ENCODE results near the gene S100A16. TPM values are rescaled to one million over a fixed set of nuclear protein-coding genes. Genes with fewer than 3 reads are reported as not detected.
A peak's percentile ranks its signal among the peaks of the same experiment; 100 is the strongest.

Gene S100A16
- total RNA-seq, 1 donor from 2014 or later: 22.1 TPM

GRCh38 chr1:153614189-153614900, 1.4 kb upstream of the S100A16 start:
- H3K4me1 Mint-ChIP-seq: peaks cover 61% of the 10 kb centered on the region
- peak overlapping the region; percentile 69 for H3K27ac Mint-ChIP-seq
- no peaks in the 10 kb centered on the region for H3K27me3 Mint-ChIP-seq (ENCODE audit: low read depth)
- DNase-seq (ENCODE audit: low spot score in 2 of 2, unreplicated experiment in 2 of 2): no peak
- peaks cover 6% of the 10 kb centered on the region for H3K36me3 Mint-ChIP-seq
- H3K9me3 Mint-ChIP-seq: no peaks in the 10 kb centered on the region
- TF ChIP-seq CTCF (IDR thresholded peaks at IDR 0.05; ENCODE audit: unreplicated experiment): no peak
- no peak overlapping the region for H3K4me3 Mint-ChIP-seq

GRCh38 chr1:153613406-153613805, 469 bp upstream of the S100A16 start:
- Mint-ChIP-seq H3K4me3 (no peak overlapping the region), H3K27me3 (ENCODE audit: low read depth) (no peaks in the 10 kb centered on the region), H3K4me1 (peaks cover 71% of the 10 kb centered on the region), H3K36me3 (peaks cover under 1% of the 10 kb centered on the region), H3K27ac (no peak overlapping the region), H3K9me3 (no peaks in the 10 kb centered on the region)
- TF ChIP-seq CTCF (IDR thresholded peaks at IDR 0.05; ENCODE audit: unreplicated experiment): no peak
- no peak for DNase-seq (ENCODE audit: low spot score in 2 of 2, unreplicated experiment in 2 of 2)

GRCh38 chr1:153612111-153612754, 704 bp downstream of the S100A16 start:
- no peaks in the 10 kb centered on the region for H3K27me3 Mint-ChIP-seq (ENCODE audit: low read depth)
- no peaks in the 10 kb centered on the region for H3K36me3 Mint-ChIP-seq
- peaks cover 79% of the 10 kb centered on the region for H3K4me1 Mint-ChIP-seq
- peak overlapping the region; percentile 84 for H3K27ac Mint-ChIP-seq
- DNase-seq (ENCODE audit: low spot score in 2 of 2, unreplicated experiment in 2 of 2): no peak
- TF ChIP-seq CTCF (IDR thresholded peaks at IDR 0.05; ENCODE audit: unreplicated experiment): no peak
- H3K9me3 Mint-ChIP-seq: no peaks in the 10 kb centered on the region
- peak overlapping the region; percentile 66 for H3K4me3 Mint-ChIP-seq

- no peak for TF ChIP-seq CTCF (IDR thresholded peaks at IDR 0.05; ENCODE audit: unreplicated experiment)
- Mint-ChIP-seq H3K36me3 (no peaks in the 10 kb centered on the region), H3K27ac (no peak overlapping the region), H3K4me1 (peaks cover 76% of the 10 kb centered on the region), H3K9me3 (no peaks in the 10 kb centered on the region), H3K4me3 (peak overlapping the region; percentile 66), H3K27me3 (ENCODE audit: low read depth) (no peaks in the 10 kb centered on the region)
- no peak for DNase-seq (ENCODE audit: low spot score in 2 of 2, unreplicated experiment in 2 of 2)
Measured at GRCh38 chr1:153611356-153611755, 1.6 kb downstream of the S100A16 start.

GRCh38 chr1:153610811-153611301, 2.1 kb downstream of the S100A16 start:
- Mint-ChIP-seq H3K9me3 (no peaks in the 10 kb centered on the region), H3K4me1 (peaks cover 70% of the 10 kb centered on the region), H3K27ac (no peak overlapping the region), H3K36me3 (no peaks in the 10 kb centered on the region), H3K27me3 (ENCODE audit: low read depth) (no peaks in the 10 kb centered on the region), H3K4me3 (no peak overlapping the region)
- DNase-seq (ENCODE audit: low spot score in 2 of 2, unreplicated experiment in 2 of 2): no peak
- no peak for TF ChIP-seq CTCF (IDR thresholded peaks at IDR 0.05; ENCODE audit: unreplicated experiment)
